Activated naive CD8-positive, alpha-beta T cell treated with anti-CD3 and anti-CD28 coated beads, Interleukin-2, amount 10 ng/mL, durations not matched to agents 7 days and 5 days (primary cell): ENCODE results near the gene GPRC5C. TPM values are rescaled to one million over a fixed set of nuclear protein-coding genes. Genes with fewer than 3 reads are reported as not detected.

Source experiments
- ATAC-seq: fragments of 150-1000 bp; cut with Tn5 transposase; one replicate; pipeline ENCODE4 v1.10.0; 2021; ENCODE audit warnings: low read depth, moderate library complexity
- POLR2A ChIA-PET: fragments of 350-600 bp; sonication (Branson Sonifier 250); formaldehyde crosslinking; loops from one replicate; lab custom pipeline; 2021; ENCODE audit warnings: antibody characterized with exemption; lab: Charles Lee
- DNase-seq: peaks from one replicate; pipeline ENCODE4 v3.0.0; 2021
- H3K27ac Mint-ChIP-seq: one replicate; pipeline ENCODE4 v1.8.0; 2022; ENCODE audit warnings: mild to moderate bottlenecking, mixed read lengths
- H3K27me3 Mint-ChIP-seq: one replicate; pipeline ENCODE4 v1.8.0; 2022; ENCODE audit warnings: mild to moderate bottlenecking, moderate library complexity, mixed read lengths
- H3K36me3 Mint-ChIP-seq: one replicate; pipeline ENCODE4 v1.8.0; 2021; ENCODE audit warnings: mild to moderate bottlenecking, mixed read lengths
- H3K4me1 Mint-ChIP-seq: one replicate; pipeline ENCODE4 v1.8.0; 2021; ENCODE audit warnings: mixed read lengths
- H3K4me3 Mint-ChIP-seq: one replicate; pipeline ENCODE4 v1.8.0; 2022; ENCODE audit warnings: mild to moderate bottlenecking, moderate library complexity, mixed read lengths
- H3K9me3 Mint-ChIP-seq: one replicate; pipeline ENCODE4 v1.8.0; 2021; ENCODE audit warnings: mixed read lengths
- total RNA-seq, 2 experiments: library from RNA; stranded (reverse); gene quantifications; one replicate each; pipeline ENCODE4 v1.2.3, GENCODE V29; 2021

The GPRC5C gene
- total RNA-seq, 2 experiments from 2014 or later: not detected

DNA sequence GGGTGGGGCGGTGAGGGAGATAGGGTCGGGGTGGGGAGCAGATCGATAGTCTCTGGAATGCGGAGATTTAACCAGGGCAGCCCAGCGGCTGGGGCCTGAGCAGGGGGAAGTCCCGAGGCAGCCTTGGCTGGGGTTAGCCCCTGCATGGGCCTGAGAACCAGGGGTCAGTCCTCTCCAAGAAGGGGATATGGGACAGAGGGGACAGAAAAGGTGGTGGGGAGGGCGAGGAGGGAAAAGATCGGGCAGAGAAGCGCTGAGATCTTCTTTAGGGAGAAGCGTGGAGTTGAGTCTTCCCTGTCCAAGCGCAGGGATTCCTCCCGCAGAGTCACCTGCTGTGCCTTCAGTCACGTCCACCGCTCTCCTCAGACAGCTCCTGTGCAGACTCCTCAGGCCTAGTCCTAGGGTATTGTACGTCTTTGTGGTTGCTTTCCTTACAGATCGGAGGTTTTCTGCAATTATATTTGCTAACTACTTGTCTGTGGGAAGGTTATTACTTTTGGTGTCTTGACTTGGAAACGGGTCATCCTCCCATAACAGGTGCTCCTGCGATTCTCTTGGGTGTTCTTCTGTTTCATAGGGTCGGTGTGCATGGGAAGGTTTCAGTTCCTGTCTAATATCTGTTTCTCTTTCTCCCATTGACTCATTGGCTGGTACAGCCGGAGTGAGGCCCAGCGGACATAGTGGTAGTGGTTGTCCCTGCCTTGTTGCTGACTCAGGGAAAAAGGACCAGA is 35.5 kb downstream of the GPRC5C start:
- ATAC-seq (no peak), DNase-seq (no peak)
- Mint-ChIP-seq H3K9me3 (no peaks in the 10 kb centered on the region), H3K27ac (peak overlapping the region; percentile 75), H3K4me1 (peaks cover 27% of the 10 kb centered on the region), H3K4me3 (peak overlapping the region; percentile 75), H3K36me3 (peaks cover 2% of the 10 kb centered on the region), H3K27me3 (peaks cover 9% of the 10 kb centered on the region)
- POLR2A ChIA-PET: no interaction called here

DNA sequence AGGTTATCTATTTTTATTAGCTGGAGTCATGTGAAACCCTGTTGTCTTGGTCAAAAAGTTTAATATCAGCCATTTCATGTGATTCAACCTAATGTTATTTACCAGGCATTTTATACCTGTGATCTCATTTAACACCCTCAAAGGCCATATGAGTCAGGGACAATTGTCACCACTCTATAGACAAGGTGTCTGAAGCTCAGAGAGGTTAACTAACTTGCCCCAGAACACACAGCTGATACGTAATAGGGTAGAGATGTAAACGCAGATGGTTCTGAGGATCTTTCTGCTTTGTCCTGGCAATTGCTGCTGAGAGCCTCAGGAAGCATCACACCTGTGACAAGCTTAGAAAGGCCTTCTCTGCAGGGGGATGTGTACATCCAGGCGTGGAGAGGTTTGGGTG is 39.5 kb downstream of the GPRC5C start:
- POLR2A ChIA-PET: no interaction called here
- Mint-ChIP-seq H3K27me3 (peaks cover 9% of the 10 kb centered on the region), H3K36me3 (peaks cover 21% of the 10 kb centered on the region), H3K4me1 (peaks cover 22% of the 10 kb centered on the region), H3K9me3 (peaks cover 15% of the 10 kb centered on the region), H3K27ac (no peak overlapping the region), H3K4me3 (no peak overlapping the region)
- DNase-seq: no peak
- ATAC-seq: no peak

DNA sequence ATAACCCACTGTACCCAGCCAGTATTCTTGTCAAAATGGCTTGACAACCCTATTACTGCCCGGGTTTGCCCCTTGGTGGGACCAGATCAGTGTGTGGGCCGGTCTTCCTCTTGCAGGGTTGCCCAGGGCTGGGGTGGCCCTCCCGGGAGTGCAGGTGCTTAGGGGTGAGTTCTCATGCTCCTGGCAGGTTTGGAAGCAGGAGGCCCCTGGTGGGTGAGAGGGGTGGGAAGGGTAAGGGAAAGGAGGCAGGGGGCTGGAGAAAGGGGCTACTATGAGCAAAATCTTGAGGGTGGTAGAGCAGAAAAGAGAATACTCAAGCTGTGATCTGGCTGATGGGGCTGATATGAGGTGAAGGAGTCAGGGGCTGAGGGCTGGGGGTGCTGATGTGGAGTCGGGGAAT is 41.0 kb downstream of the GPRC5C start:
- peaks cover 4% of the 10 kb centered on the region for H3K27me3 Mint-ChIP-seq
- ATAC-seq (no peak), DNase-seq (no peak)
- POLR2A ChIA-PET: no interaction called here
- peaks cover 18% of the 10 kb centered on the region for H3K4me1 Mint-ChIP-seq
- no peak overlapping the region for H3K4me3 Mint-ChIP-seq
- no peak overlapping the region for H3K27ac Mint-ChIP-seq
- peaks cover 27% of the 10 kb centered on the region for H3K36me3 Mint-ChIP-seq
- peaks cover 15% of the 10 kb centered on the region for H3K9me3 Mint-ChIP-seq

DNA sequence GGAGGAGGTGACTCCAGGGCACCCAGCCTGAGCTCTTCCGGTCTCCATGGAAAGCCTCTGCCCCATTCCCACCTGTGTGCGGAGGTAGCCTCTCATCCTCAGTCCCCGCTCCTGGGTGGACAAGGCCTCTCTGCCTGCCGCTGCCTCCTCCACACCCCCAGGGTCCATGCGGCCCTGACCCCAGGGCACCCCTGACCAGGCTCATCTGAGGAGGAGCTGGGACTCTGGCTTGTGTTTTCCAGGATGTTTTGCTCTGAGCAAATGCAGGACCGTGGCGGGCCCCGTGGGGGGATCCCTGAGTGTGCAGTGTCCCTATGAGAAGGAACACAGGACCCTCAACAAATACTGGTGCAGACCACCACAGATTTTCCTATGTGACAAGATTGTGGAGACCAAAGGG is 41.4 kb downstream of the GPRC5C start:
- DNase-seq (no peak), ATAC-seq (no peak)
- no peak overlapping the region for H3K4me3 Mint-ChIP-seq
- peak overlapping the region; percentile 75 for H3K27ac Mint-ChIP-seq
- H3K4me1 Mint-ChIP-seq: peaks cover 23% of the 10 kb centered on the region
- peaks cover 15% of the 10 kb centered on the region for H3K9me3 Mint-ChIP-seq
- POLR2A ChIA-PET: no interaction called here
- H3K36me3 Mint-ChIP-seq: peaks cover 30% of the 10 kb centered on the region
- peaks cover 4% of the 10 kb centered on the region for H3K27me3 Mint-ChIP-seq

DNA sequence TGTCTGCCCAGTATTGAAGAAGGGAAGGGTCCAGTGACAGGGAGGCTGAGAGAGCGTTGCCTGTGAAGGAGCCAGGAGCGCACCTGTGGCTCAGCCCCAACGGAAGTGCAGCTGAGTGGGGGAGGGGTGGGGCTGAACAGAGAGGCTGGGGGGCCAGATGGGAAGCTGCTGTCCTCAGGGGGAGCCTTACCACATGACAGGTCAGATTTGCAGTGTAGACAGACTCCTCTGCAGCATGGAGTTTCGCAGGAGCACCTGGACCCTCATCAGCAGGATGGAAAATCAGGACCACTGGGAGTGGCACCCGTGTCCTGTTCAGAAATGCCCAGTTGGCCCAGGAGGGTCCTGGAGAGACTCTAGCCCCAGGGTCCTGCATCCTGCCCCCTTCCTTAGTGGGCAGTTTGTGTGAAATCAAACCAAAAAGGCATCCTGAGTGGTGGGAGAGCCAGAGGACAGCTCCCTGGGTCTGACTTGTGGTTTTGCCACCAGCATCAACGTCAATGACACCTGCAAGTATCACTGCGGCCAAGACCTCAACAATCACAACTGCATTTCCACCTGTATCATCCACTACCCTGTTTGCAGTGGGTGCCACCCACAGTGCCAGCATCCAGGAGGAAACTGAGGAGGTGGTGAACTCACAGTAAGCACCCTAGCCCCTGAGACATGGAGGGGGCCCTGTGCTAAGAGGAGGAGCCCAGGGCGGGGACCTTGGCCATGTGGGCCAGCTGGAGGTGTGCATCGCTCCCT is 42.3 kb downstream of the GPRC5C start:
- H3K4me1 Mint-ChIP-seq: peaks cover 31% of the 10 kb centered on the region

DNA sequence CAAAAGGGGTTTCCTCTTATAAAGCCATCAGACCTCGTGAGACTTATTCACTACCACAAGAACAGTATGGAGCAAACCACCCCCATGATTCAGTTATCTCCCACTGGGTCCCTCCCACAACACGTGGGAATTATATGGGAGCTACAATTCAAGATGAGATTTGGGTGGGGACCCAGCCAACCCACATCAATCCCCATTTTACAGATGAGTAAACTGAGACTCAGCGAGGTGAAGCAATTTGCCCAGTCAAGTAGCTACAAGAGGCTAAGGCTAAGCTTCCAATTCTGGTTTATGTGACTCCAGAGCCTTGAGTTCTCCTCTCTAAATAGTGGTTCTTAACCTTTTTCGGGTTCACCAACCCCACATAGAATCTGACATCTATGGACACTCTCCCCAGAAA is 43.3 kb downstream of the GPRC5C start:
- Mint-ChIP-seq H3K27ac (no peak overlapping the region), H3K4me3 (no peak overlapping the region), H3K4me1 (peaks cover 36% of the 10 kb centered on the region), H3K9me3 (peaks cover 15% of the 10 kb centered on the region), H3K36me3 (peaks cover 30% of the 10 kb centered on the region), H3K27me3 (peaks cover 4% of the 10 kb centered on the region)
- POLR2A ChIA-PET: no interaction called here
- DNase-seq: no peak
- ATAC-seq: no peak

More for the DNA sequence above, 42.3 kb downstream of the GPRC5C start:
- peaks cover 15% of the 10 kb centered on the region for H3K9me3 Mint-ChIP-seq
- peaks cover 4% of the 10 kb centered on the region for H3K27me3 Mint-ChIP-seq
- H3K27ac Mint-ChIP-seq: peak overlapping the region; percentile 75
- DNase-seq: no peak
- peak; percentile 27 for ATAC-seq
- POLR2A ChIA-PET: no interaction called here
- H3K4me3 Mint-ChIP-seq: peak overlapping the region; percentile 64
- peaks cover 30% of the 10 kb centered on the region for H3K36me3 Mint-ChIP-seq

DNA sequence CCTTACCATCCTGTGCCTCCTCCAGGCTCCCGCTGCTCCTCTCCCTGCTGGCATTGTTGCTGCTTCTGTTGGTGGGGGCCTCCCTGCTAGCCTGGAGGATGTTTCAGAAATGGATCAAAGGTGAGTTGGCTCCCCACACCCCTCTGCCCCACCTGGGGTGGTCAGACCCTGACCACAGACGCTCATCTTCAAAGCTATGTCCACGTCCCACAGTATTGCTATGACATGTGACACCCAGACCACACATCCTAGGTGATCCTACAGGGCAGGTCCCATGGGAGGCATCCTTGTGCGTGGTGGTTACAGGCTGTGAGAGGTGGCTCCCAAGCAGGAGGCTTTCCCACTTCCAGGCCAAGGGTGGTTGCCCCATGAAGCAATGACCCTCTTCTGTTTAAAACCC is 45.5 kb downstream of the GPRC5C start:
- Mint-ChIP-seq H3K36me3 (peaks cover 29% of the 10 kb centered on the region), H3K27me3 (peaks cover 2% of the 10 kb centered on the region), H3K4me1 (peaks cover 38% of the 10 kb centered on the region), H3K4me3 (no peak overlapping the region), H3K9me3 (peaks cover 15% of the 10 kb centered on the region), H3K27ac (no peak overlapping the region)
- DNase-seq (no peak), ATAC-seq (no peak)
- POLR2A ChIA-PET: interaction anchor here (1.4 kb wide), 1 partner anchor 13 kb away, joined by 4 read pairs; no protein-coding TSS in a partner anchor

DNA sequence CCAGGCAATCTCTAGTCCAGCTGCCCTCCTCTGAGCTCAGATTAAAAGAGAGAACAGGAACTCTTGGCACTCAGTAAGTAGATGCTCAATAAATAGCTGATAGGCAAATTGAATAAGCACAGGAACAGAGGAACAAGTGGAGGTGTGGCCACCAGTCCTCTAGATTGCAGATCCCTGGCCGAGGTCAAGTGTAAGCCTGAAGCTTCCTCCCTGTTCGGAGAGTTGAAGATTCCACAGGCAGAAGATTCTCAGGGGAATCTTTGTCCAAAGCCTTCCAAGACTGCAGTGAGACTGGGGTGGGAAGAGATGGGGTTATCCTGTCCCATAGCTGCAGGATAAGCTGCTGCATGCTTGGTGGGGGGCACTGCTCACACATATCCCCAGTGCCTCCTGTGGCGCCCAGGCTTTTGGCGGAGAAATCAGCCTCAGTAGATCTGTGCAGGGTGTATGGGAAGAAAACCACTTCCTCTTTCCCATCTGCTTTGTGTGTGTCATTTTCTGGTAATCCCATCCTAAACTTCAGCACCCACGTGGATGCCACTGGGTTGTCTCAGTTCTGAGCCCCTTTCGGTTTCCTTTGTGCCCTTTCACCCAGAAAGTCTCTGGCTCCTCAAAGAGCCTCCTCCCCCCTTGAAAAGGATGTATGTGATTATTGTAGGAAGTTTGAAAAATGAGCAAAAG is 46.7 kb downstream of the GPRC5C start:
- peaks cover 28% of the 10 kb centered on the region for H3K36me3 Mint-ChIP-seq
- peak; percentile 73 for ATAC-seq
- POLR2A ChIA-PET: interaction anchor here (1.4 kb wide), 1 partner anchor 14 kb away, joined by 4 read pairs; no protein-coding TSS in a partner anchor

DNA sequence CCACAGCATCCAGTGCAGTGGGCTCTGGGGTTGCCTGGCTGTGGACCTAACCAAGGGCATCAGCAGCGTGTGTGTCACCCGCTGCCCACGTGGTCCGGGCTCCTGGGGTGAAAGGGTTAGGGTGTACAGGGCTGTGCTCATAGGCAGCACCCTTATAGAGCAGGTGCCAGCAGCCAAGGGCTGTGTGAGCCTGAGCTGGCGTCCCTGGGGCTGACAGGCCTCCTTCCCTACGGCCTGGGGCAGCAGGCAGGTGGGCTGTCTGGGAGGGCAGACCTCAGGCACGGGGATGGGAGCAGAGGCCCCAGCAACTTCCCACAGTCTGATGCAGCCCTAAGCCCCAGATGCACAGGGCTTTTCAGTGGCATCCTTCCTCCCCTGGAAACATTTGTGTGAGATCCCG is 48.4 kb downstream of the GPRC5C start:
- DNase-seq (no peak), ATAC-seq (no peak)
- Mint-ChIP-seq H3K4me3 (no peak overlapping the region), H3K27me3 (peaks cover 11% of the 10 kb centered on the region), H3K36me3 (peaks cover 17% of the 10 kb centered on the region), H3K4me1 (peaks cover 25% of the 10 kb centered on the region), H3K9me3 (peaks cover 7% of the 10 kb centered on the region), H3K27ac (no peak overlapping the region)
- POLR2A ChIA-PET: no interaction called here

More for the DNA sequence above, 46.7 kb downstream of the GPRC5C start:
- Mint-ChIP-seq H3K27ac (peak overlapping the region; percentile 66), H3K9me3 (peaks cover 15% of the 10 kb centered on the region), H3K4me3 (peak overlapping the region; percentile 65), H3K4me1 (peaks cover 36% of the 10 kb centered on the region), H3K27me3 (peaks cover 5% of the 10 kb centered on the region)
- DNase-seq: no peak

DNA sequence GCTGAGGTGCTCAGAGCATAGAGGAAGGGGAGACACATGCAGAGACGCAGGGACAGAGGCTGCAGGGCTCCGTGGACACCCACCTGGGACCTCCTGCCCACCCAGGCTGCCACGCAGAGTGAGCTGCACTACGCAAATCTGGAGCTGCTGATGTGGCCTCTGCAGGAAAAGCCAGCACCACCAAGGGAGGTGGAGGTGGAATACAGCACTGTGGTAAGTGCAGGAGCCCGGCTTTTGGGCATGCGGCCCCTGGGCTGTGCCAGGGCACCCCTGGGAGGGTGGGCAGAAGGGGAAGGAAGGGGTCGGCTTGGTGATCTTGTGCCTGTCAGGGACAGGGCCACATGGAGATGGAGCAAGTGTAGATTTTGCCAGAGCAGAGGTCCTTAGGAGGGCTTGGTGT is 49.7 kb downstream of the GPRC5C start:
- Mint-ChIP-seq H3K4me1 (peaks cover 25% of the 10 kb centered on the region), H3K4me3 (no peak overlapping the region), H3K27me3 (peaks cover 11% of the 10 kb centered on the region), H3K27ac (no peak overlapping the region), H3K36me3 (peaks cover 12% of the 10 kb centered on the region), H3K9me3 (no peaks in the 10 kb centered on the region)
- POLR2A ChIA-PET: interaction anchor here (0.6 kb wide), 1 partner anchor 392 kb away, joined by 3 read pairs; no protein-coding TSS in a partner anchor
- ATAC-seq (no peak), DNase-seq (no peak)

DNA sequence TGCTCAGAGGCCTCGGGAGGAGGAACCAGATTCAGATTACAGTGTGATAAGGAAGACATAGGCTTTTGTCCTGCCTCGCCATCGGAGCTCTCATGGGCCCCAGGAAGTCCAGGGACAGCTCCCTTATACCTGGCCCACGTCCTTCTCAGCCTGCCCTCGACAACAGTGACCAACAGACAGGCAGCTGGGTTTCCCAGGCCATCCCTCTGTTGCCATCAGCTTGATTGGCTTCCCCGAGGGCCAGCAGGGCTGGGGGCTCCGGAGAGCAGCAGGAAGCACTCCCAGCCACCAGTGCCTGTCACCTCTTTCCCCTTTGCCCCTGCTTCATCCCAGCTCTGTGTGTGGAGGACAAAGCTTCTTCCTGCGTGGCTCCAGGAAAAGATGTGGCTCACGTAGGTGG is 52.2 kb downstream of the GPRC5C start:
- ATAC-seq (no peak), DNase-seq (no peak)
- POLR2A ChIA-PET: no interaction called here
- Mint-ChIP-seq H3K9me3 (peaks cover 5% of the 10 kb centered on the region), H3K36me3 (peaks cover 13% of the 10 kb centered on the region), H3K27ac (no peak overlapping the region), H3K27me3 (peaks cover 15% of the 10 kb centered on the region), H3K4me3 (no peak overlapping the region), H3K4me1 (peaks cover 10% of the 10 kb centered on the region)

DNA sequence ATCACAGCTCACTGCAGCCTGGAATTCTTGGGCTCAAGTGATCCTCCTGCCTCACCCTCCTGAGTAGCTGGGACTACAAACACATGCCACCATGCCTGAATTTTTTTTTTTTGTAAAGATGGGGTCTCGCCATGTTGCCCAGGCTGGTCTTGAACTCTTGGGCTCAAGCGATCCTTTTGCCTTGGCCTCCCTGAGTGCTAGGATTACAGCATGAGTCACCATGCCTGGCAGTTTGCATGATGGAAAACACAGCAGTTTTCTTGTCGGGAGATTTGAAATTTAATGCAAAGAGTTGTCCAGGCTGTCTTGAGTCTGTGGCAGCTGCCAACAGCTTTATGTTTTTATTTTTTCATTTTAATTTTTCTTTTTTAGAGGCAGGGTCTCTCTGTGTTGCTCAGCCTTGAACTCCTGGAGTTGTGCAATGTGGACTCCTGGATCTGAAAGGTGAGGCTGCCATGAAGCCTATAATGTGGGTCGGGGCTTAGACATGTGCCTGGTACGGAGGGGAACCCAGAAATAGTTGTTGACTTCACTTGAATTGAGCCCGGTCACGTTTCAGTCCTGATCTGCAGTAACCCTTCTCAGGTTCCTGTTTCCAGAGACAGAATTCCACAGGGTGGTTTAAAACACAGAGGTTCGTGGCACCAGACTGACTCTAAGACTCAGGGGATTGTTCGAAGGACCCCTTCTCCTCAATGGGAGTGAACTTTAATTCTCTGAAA is 53.3 kb downstream of the GPRC5C start:
- H3K9me3 Mint-ChIP-seq: peaks cover 6% of the 10 kb centered on the region

DNA sequence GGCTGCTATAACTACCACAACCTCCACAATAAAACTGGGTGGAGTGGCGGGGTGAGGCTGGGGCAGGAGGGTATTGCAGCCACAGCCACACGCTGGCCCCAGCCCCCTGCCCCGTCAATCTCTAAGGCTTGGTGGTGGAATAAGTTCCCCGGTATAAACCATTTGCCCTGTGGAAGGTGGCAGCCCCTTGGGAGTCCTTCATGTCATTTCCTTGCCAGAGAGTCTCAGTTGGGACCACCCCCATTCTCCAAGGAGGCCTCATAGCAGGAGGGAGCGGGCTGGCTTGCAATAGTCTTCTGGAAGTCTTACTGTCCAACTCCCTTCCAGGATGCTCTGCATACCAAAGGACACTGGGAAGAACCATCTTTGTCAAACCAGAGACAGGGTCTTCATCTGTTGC is 54.0 kb downstream of the GPRC5C start:
- POLR2A ChIA-PET: no interaction called here
- no peak for DNase-seq
- Mint-ChIP-seq H3K36me3 (peaks cover 15% of the 10 kb centered on the region), H3K4me3 (no peak overlapping the region), H3K4me1 (no peaks in the 10 kb centered on the region), H3K9me3 (peaks cover 6% of the 10 kb centered on the region), H3K27ac (no peak overlapping the region), H3K27me3 (peaks cover 17% of the 10 kb centered on the region)
- ATAC-seq: no peak

More for the DNA sequence above, 53.3 kb downstream of the GPRC5C start:
- POLR2A ChIA-PET: no interaction called here
- Mint-ChIP-seq H3K27ac (no peak overlapping the region), H3K4me3 (no peak overlapping the region), H3K27me3 (peaks cover 17% of the 10 kb centered on the region), H3K4me1 (peaks cover 1% of the 10 kb centered on the region), H3K36me3 (peaks cover 15% of the 10 kb centered on the region)
- DNase-seq: no peak
- ATAC-seq: no peak
